ENCODE data around the gene MEGF11. TPM values are rescaled to one million over a fixed set of nuclear protein-coding genes. Genes with fewer than 3 reads are reported as not detected.
A peak's percentile ranks its signal among the peaks of the same experiment; 100 is the strongest.

Gene MEGF11
- polyA plus RNA-seq, 2 of the 4 experiments (the other 2 are of a cell fraction), result 0.25 to 0.31 TPM

DNA sequence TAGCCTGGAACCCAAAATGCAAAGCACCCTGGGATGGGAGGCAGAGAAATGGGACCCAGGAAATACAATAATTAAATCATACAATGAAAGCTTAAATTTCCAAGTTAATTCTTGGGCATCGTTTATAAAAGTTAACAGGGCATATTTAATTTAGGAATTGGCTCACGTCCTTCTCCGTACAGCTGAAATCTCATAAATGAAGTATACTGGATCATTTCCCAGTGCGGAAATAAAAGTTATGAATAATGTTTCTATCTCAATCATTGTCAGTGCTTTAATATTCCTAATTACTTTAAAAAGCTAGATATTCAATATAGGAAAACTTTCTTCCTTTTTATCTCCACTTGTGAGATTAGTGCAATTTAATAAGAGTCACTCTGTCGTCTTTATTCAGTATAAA, 164.0 kb downstream of the MEGF11 start:
- DNase-seq (ENCODE audit: low read depth in 1 of 2, low spot score in 1 of 2) (no peak), ATAC-seq (no peak), FAIRE-seq (no peak)
- no peaks in the 10 kb centered on the region for H3K4me1 ChIP-seq
- no peak overlapping the region for H3K4me3 ChIP-seq
- ChIA-PET CTCF (interaction anchor here (0.9 to 3.0 kb wide), 3 partner anchors 8 to 109 kb away, joined by 3 to 11 read pairs (median 5); no protein-coding TSS in a partner anchor), POLR2A (no interaction called here)
- no peak for TF ChIP-seq CBX2 (IDR thresholded peaks at IDR 0.05; ENCODE audit: borderline replicate concordance, low read depth)
- TF ChIP-seq KDM5A (IDR thresholded peaks at IDR 0.05), result no peak
- no peak for TF ChIP-seq KDM1A (IDR thresholded peaks at IDR 0.05; ENCODE audit: low read depth)
- no peak for TF ChIP-seq TFCP2L1 (CRISPR knock-in tag; IDR thresholded peaks at IDR 0.05)
- no peak for TF ChIP-seq HDAC2 (IDR thresholded peaks at IDR 0.05)
- no peak for TF ChIP-seq EP300 (IDR thresholded peaks at IDR 0.05)
- no peak for TF ChIP-seq SMC3 (IDR thresholded peaks at IDR 0.05)
- no peak for TF ChIP-seq BHLHE40 (IDR thresholded peaks at IDR 0.05; ENCODE audit: low read depth, low read length)
- no peak for TF ChIP-seq POLR2A (IDR thresholded peaks at IDR 0.05; ENCODE audit: low read length)
- TF ChIP-seq TP53 (CRISPR knock-in tag; IDR thresholded peaks at IDR 0.05), result no peak
- TF ChIP-seq, protein P1, sequence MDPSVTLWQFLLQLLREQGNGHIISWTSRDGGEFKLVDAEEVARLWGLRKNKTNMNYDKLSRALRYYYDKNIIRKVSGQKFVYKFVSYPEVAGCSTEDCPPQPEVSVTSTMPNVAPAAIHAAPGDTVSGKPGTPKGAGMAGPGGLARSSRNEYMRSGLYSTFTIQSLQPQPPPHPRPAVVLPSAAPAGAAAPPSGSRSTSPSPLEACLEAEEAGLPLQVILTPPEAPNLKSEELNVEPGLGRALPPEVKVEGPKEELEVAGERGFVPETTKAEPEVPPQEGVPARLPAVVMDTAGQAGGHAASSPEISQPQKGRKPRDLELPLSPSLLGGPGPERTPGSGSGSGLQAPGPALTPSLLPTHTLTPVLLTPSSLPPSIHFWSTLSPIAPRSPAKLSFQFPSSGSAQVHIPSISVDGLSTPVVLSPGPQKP (IDR thresholded peaks at IDR 0.05; ENCODE audit: low read depth, low read length), result no peak
- TF ChIP-seq ZFP36 (IDR thresholded peaks at IDR 0.05; ENCODE audit: borderline replicate concordance, partially characterized antibody), result no peak
- TF ChIP-seq RARB (CRISPR knock-in tag; IDR thresholded peaks at IDR 0.05), result no peak
- TF ChIP-seq MYC (IDR thresholded peaks at IDR 0.05; ENCODE audit: borderline replicate concordance, low read length), result no peak
- H3K27ac ChIP-seq, result no peak overlapping the region
- no peak overlapping the region for H3K4me2 ChIP-seq
- no peaks in the 10 kb centered on the region for H3K9me3 ChIP-seq
- 58% methylated on average over 5 of the region's 5 CpGs for WGBS (ENCODE audit: missing lambda C conversion rate)

DNA sequence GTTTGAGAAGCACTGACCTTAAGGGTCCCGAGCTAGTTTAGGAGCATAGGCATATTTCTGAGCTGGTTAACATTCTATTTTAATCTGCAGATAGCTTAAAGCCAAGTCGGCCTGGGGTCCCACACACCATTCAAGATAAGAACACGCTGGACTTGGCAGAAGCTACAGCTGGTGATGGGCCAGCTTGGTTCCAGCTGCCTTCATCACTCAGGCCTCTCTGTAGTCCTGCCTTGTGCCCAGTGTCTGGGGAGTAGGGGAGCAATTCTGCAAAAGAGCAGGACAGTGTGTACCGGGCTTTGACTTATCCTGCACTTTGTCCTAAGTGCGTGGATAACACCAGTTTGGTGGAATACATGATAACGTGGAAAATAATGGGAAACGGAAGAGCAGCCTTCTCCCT, 164.5 kb downstream of the MEGF11 start:
- FAIRE-seq (no peak), DNase-seq (ENCODE audit: low read depth in 1 of 2, low spot score in 1 of 2) (no peak), ATAC-seq (no peak)
- POLR2A ChIA-PET, result no interaction called here
- Histone ChIP-seq H3K4me2 (no peak overlapping the region), H3K4me3 (no peak overlapping the region), H3K27ac (no peak overlapping the region), H3K9me3 (no peaks in the 10 kb centered on the region), H3K4me1 (no peaks in the 10 kb centered on the region)
- TF ChIP-seq BHLHE40 (IDR thresholded peaks at IDR 0.05; ENCODE audit: low read depth, low read length) (no peak), ZFP36 (IDR thresholded peaks at IDR 0.05; ENCODE audit: borderline replicate concordance, partially characterized antibody) (no peak), MAZ (IDR thresholded peaks at IDR 0.05; ENCODE audit: borderline replicate concordance, low read depth, low read length) (no peak), ESRRA (IDR thresholded peaks at IDR 0.05; ENCODE audit: borderline replicate concordance, low read length) (no peak), USF2 (IDR thresholded peaks at IDR 0.05) (no peak)
- WGBS (ENCODE audit: missing lambda C conversion rate), result 50% methylated on average over 7 of the region's 7 CpGs
- CTCF ChIA-PET, result interaction anchor here (0.9 to 3.0 kb wide), 3 partner anchors 8 to 108 kb away, joined by 3 to 11 read pairs (median 5); no protein-coding TSS in a partner anchor

- Histone ChIP-seq H3K4me2 (no peak overlapping the region), H3K4me1 (peaks cover 12% of the 10 kb centered on the region), H3K9me3 (no peaks in the 10 kb centered on the region), H3K4me3 (no peak overlapping the region), H3K27ac (no peak overlapping the region)
- TF ChIP-seq, protein P2, sequence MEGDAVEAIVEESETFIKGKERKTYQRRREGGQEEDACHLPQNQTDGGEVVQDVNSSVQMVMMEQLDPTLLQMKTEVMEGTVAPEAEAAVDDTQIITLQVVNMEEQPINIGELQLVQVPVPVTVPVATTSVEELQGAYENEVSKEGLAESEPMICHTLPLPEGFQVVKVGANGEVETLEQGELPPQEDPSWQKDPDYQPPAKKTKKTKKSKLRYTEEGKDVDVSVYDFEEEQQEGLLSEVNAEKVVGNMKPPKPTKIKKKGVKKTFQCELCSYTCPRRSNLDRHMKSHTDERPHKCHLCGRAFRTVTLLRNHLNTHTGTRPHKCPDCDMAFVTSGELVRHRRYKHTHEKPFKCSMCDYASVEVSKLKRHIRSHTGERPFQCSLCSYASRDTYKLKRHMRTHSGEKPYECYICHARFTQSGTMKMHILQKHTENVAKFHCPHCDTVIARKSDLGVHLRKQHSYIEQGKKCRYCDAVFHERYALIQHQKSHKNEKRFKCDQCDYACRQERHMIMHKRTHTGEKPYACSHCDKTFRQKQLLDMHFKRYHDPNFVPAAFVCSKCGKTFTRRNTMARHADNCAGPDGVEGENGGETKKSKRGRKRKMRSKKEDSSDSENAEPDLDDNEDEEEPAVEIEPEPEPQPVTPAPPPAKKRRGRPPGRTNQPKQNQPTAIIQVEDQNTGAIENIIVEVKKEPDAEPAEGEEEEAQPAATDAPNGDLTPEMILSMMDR (IDR thresholded peaks at IDR 0.05), result peak; percentile 24; the same call in 1 of the 3 replicates
- TF ChIP-seq SMC3 (IDR thresholded peaks at IDR 0.05) (peak; percentile 33; the same call in 2 of the 3 replicates), RAD21 (conservative IDR thresholded peaks at IDR 0.05 in 1 of 2, IDR thresholded peaks at IDR 0.05 in 1 of 2) (peak; percentile 20 to 29; a peak in 1 of 5 replicates), ESRRA (IDR thresholded peaks at IDR 0.05; ENCODE audit: borderline replicate concordance, low read length) (no peak)
- TF ChIP-seq, protein P3, sequence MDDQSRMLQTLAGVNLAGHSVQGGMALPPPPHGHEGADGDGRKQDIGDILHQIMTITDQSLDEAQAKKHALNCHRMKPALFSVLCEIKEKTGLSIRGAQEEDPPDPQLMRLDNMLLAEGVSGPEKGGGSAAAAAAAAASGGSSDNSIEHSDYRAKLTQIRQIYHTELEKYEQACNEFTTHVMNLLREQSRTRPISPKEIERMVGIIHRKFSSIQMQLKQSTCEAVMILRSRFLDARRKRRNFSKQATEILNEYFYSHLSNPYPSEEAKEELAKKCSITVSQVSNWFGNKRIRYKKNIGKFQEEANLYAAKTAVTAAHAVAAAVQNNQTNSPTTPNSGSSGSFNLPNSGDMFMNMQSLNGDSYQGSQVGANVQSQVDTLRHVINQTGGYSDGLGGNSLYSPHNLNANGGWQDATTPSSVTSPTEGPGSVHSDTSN (IDR thresholded peaks at IDR 0.05), result no peak
- ChIA-PET POLR2A (no interaction called here), CTCF (interaction anchor here (0.8 to 1.6 kb wide), 7 partner anchors 11 to 151 kb away, joined by 3 to 4 read pairs (median 3); no protein-coding TSS in a partner anchor)
- DNase-seq (ENCODE audit: low read depth in 1 of 2, low spot score in 1 of 2) (peak in 1 of 2 experiments; percentile 18), FAIRE-seq (no peak), ATAC-seq (no peak)
- 76% methylated on average over 5 of the region's 6 CpGs for WGBS (ENCODE audit: missing lambda C conversion rate)
These were observed 168.4 kb downstream of the MEGF11 start for GRCh38 chr15:66085128-66085527.
